NB4 (cell line): ENCODE results near the gene MMP28.
"Not testable (repeated sequence)": the region's sequence is repeated elsewhere in the genome, so short reads cannot be mapped to it uniquely, and the experiment has no call there.

ENCODE experiments used
- DNase-seq: peaks from one replicate; pipeline ENCODE4 v3.0.0; 2010; ENCODE audit warnings: low read depth
- H3K4me3 ChIP-seq: one replicate; pipeline ENCODE4 v1.5.1; 2011; ENCODE audit warnings: mild to moderate bottlenecking, low read depth, low read length, moderate library complexity
- CTCF ChIP-seq: IDR thresholded peaks from one replicate; pipeline ENCODE4 v1.5.1; 2012; ENCODE audit warnings: low read depth, low read length
- MAX ChIP-seq: IDR thresholded peaks from 2 replicates; pipeline ENCODE4 v1.6.1; 2011; ENCODE audit warnings: low read depth, low read length
- MYC ChIP-seq: IDR thresholded peaks from 2 replicates; pipeline ENCODE4 v1.6.1; 2011; ENCODE audit warnings: low read depth, low read length
- POLR2A ChIP-seq: IDR thresholded peaks from 2 replicates; pipeline ENCODE4 v1.6.1; 2011; ENCODE audit warnings: mild to moderate bottlenecking; ENCODE audit not compliant: insufficient read length; ENCODE audit errors: extremely low read depth

MMP28 gene

GRCh38 chr17:35757243-35757642 is 38.2 kb downstream of the MMP28 start:
- TF ChIP-seq CTCF (no peak), MAX (no peak), POLR2A (no peak), MYC (no peak)
- H3K4me3 ChIP-seq: no peak overlapping the region
- no peak for DNase-seq

GRCh38 chr17:35752945-35753764 is 42.3 kb downstream of the MMP28 start, which contains the start of gene GAS2L2:
Gene GAS2L2 (minus strand): TSS chr17:35753239. CDS start chr17:35752850, 389 bp downstream.
- no peak within 1 kb of the TSS for H3K4me3 ChIP-seq
- no peak for DNase-seq
- TF ChIP-seq MAX (no peak), CTCF (no peak), POLR2A (no peak)

- TF ChIP-seq POLR2A (no peak), CTCF (no peak), MYC (no peak), MAX (no peak)
Measured at GRCh38 chr17:35752471-35752870, 43.0 kb downstream of the MMP28 start.

GRCh38 chr17:35751541-35751940 is 43.9 kb downstream of the MMP28 start:
- not testable (repeated sequence) for DNase-seq, H3K4me3 ChIP-seq

More at GRCh38 chr17:35752471-35752870, 43.0 kb downstream of the MMP28 start:
- no peak overlapping the region for H3K4me3 ChIP-seq
- no peak for DNase-seq

- no peak for DNase-seq
- TF ChIP-seq MAX (no peak), CTCF (no peak), MYC (no peak), POLR2A (no peak)
- H3K4me3 ChIP-seq: no peak overlapping the region
Measured at GRCh38 chr17:35750526-35751395, 44.7 kb downstream of the MMP28 start.
